ENCODE data around the gene HAT1. TPM values are rescaled to one million over a fixed set of nuclear protein-coding genes. Genes with fewer than 3 reads are reported as not detected.

The HAT1 gene
- total and polyA plus RNA-seq, 2 of the 4 experiments (the other 2 are of a cell fraction), result 24.4 to 42.1 TPM

DNA sequence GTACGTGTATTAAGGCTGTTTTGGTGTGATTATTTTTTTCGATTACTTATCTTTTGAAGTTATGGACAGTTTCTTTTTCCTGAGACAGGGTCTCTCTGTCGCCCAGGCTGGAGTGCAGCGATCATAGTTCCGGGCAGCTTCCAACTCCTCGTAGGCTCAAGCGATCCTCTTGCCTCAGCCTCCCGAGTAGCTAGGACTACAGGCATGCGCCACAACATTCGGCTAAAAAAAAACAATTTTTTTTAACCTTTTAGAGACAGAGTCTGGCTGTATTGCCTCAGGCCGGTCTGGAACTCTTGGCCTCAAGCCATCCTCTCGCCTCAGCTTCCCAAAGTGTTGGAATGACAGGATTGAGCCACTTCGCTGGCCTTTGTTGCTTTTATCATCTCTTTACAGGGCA, 945 bp downstream of the HAT1 start:
- peak overlapping the region; percentile 38 for H2AFZ ChIP-seq (replicated peaks; ENCODE audit: low read length, poor library complexity)
- H3K9me3 ChIP-seq (ENCODE audit: control insufficient read depth, insufficient read depth, low read length), result no peaks in the 10 kb centered on the region
- H3K23ac ChIP-seq (ENCODE audit: low read depth, low read length), result peak overlapping the region; percentile 71; the same call in 1 of the 2 replicates
- peak; percentile 38 for DNase-seq
- no peaks in the 10 kb centered on the region for H3K27me3 ChIP-seq (ENCODE audit: control insufficient read depth, insufficient read depth, low read length)
- H3K4ac ChIP-seq (ENCODE audit: low read depth, low read length), result peak overlapping the region; percentile 10; the same call in 1 of the 2 replicates
- no peak overlapping the region for H4K5ac ChIP-seq (ENCODE audit: low read depth, low read length)
- H3K9me1 ChIP-seq (ENCODE audit: insufficient read depth, low read length), result no peaks in the 10 kb centered on the region
- ATAC-seq (ENCODE audit: low read depth), result peak; percentile 38
- ChIA-PET CTCF (interaction anchor here (0.7 to 1.5 kb wide), 2 partner anchors 17 to 183 kb away, joined by 3 read pairs; no protein-coding TSS in a partner anchor), POLR2A (ENCODE audit: unreplicated experiment) (no interaction called here)
- peak overlapping the region; percentile 9 for H2BK5ac ChIP-seq (ENCODE audit: low read depth, low read length, poor library complexity, severe bottlenecking)
- peak overlapping the region; percentile 55 for H3K27ac ChIP-seq (ENCODE audit: insufficient read depth, low read length)
- H3K9ac ChIP-seq (ENCODE audit: low read depth, low read length), result peak overlapping the region; percentile 88
- no peak overlapping the region for H3K18ac ChIP-seq (ENCODE audit: low read depth, low read length)
- H3K14ac ChIP-seq (replicated peaks; ENCODE audit: low read depth, low read length), result no peak overlapping the region
- no peaks in the 10 kb centered on the region for H4K20me1 ChIP-seq (ENCODE audit: insufficient read depth, low read length)
- TF ChIP-seq, protein P1, sequence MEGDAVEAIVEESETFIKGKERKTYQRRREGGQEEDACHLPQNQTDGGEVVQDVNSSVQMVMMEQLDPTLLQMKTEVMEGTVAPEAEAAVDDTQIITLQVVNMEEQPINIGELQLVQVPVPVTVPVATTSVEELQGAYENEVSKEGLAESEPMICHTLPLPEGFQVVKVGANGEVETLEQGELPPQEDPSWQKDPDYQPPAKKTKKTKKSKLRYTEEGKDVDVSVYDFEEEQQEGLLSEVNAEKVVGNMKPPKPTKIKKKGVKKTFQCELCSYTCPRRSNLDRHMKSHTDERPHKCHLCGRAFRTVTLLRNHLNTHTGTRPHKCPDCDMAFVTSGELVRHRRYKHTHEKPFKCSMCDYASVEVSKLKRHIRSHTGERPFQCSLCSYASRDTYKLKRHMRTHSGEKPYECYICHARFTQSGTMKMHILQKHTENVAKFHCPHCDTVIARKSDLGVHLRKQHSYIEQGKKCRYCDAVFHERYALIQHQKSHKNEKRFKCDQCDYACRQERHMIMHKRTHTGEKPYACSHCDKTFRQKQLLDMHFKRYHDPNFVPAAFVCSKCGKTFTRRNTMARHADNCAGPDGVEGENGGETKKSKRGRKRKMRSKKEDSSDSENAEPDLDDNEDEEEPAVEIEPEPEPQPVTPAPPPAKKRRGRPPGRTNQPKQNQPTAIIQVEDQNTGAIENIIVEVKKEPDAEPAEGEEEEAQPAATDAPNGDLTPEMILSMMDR (conservative IDR thresholded peaks at IDR 0.05; ENCODE audit: low read depth, low read length), result no peak
- TF ChIP-seq RAD21 (IDR thresholded peaks at IDR 0.05; ENCODE audit: low read length) (no peak), CHD1 (IDR thresholded peaks at IDR 0.05; ENCODE audit: low read depth, low read length) (no peak), FOS (IDR thresholded peaks at IDR 0.05; ENCODE audit: low read depth, low read length) (no peak), MAZ (IDR thresholded peaks at IDR 0.05; ENCODE audit: borderline replicate concordance, low read depth, low read length) (no peak), BHLHE40 (IDR thresholded peaks at IDR 0.05; ENCODE audit: low read depth, low read length) (no peak), CEBPB (IDR thresholded peaks at IDR 0.05; ENCODE audit: low read depth, low read length) (no peak), POLR2A (IDR thresholded peaks at IDR 0.05; ENCODE audit: low read depth, low read length) (no peak), RCOR1 (IDR thresholded peaks at IDR 0.05; ENCODE audit: insufficient replicate concordance, low read length) (no peak), NFE2L2 (IDR thresholded peaks at IDR 0.05; ENCODE audit: low read depth, low read length) (no peak), RFX5 (IDR thresholded peaks at IDR 0.05; ENCODE audit: low read depth, low read length) (no peak)
- TF ChIP-seq, protein P2, sequence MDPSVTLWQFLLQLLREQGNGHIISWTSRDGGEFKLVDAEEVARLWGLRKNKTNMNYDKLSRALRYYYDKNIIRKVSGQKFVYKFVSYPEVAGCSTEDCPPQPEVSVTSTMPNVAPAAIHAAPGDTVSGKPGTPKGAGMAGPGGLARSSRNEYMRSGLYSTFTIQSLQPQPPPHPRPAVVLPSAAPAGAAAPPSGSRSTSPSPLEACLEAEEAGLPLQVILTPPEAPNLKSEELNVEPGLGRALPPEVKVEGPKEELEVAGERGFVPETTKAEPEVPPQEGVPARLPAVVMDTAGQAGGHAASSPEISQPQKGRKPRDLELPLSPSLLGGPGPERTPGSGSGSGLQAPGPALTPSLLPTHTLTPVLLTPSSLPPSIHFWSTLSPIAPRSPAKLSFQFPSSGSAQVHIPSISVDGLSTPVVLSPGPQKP (IDR thresholded peaks at IDR 0.05; ENCODE audit: borderline replicate concordance, low read depth, low read length), result no peak
- TF ChIP-seq, protein P3, sequence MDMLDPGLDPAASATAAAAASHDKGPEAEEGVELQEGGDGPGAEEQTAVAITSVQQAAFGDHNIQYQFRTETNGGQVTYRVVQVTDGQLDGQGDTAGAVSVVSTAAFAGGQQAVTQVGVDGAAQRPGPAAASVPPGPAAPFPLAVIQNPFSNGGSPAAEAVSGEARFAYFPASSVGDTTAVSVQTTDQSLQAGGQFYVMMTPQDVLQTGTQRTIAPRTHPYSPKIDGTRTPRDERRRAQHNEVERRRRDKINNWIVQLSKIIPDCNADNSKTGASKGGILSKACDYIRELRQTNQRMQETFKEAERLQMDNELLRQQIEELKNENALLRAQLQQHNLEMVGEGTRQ (IDR thresholded peaks at IDR 0.05; ENCODE audit: low read depth, low read length), result no peak
- WGBS, 2 experiments (ENCODE audit: extremely low coverage in 2 of 2, insufficient read length in 1 of 2), result 8% methylated on average over 8 of the region's 13 CpGs; no CpG with 5 or more reads in 1 of the 2 experiments
- peaks cover 2% of the 10 kb centered on the region; the same call in 1 of the 2 replicates for H3K36me3 ChIP-seq (ENCODE audit: control insufficient read depth, insufficient read depth, low read length)
- dilution Hi-C loops (cut with HindIII; ENCODE audit: low sequenced_read_pairs, unreplicated experiment), result no loop called here
- H3K56ac ChIP-seq (ENCODE audit: extremely low read depth, insufficient read depth, low read length), result peak overlapping the region; percentile 73; the same call in 1 of the 2 replicates
- H2BK15ac ChIP-seq (ENCODE audit: low read depth, low read length), result no peak overlapping the region
- H2BK20ac ChIP-seq (ENCODE audit: low read depth, low read length), result no peak overlapping the region
- no peaks in the 10 kb centered on the region for H3K4me1 ChIP-seq (ENCODE audit: control insufficient read depth, insufficient read depth, low read length)
- no TSS peak for BruUV-seq (replicated peaks)
- no peak overlapping the region for H2BK120ac ChIP-seq (ENCODE audit: low read depth, low read length)
- peaks cover 9 to 23% of the 10 kb centered on the region in 2 experiments for H3K79me1 ChIP-seq (ENCODE audit: low read depth in 1 of 2, low read length in 2 of 2)
- intact Hi-C loops (cut with micrococcal nuclease), result loop anchor here (2.0 to 5.0 kb wide), 3 partner anchors 111 to 180 kb away; partner anchors contain the start of gene DLX2
- no peak overlapping the region for H2AK5ac ChIP-seq (ENCODE audit: low read depth, low read length)
- H4K91ac ChIP-seq (ENCODE audit: insufficient read depth, low read depth, low read length), result no peak overlapping the region
- peak overlapping the region in 1 of 2 experiments; percentile 23; a peak in 2 of 4 replicates for H4K8ac ChIP-seq (ENCODE audit: low read depth in 2 of 2, low read length in 2 of 2)
- peak overlapping the region; percentile 71 for H3K4me3 ChIP-seq (ENCODE audit: insufficient read depth, low read depth, low read length)
- in situ Hi-C loops (cut with MboI; ENCODE audit: low sequenced_read_pairs), result no loop called here
- peak overlapping the region; percentile 99 for H3K4me2 ChIP-seq (ENCODE audit: low read depth, low read length)
- no peak overlapping the region for H2AK9ac ChIP-seq (replicated peaks; ENCODE audit: low read depth, low read length, poor library complexity)

Measured in IMR-90 (cell line).